ENCODE data around the gene ACOXL.

Gene ACOXL

GRCh38 chr2:110877031-110877827, 144.9 kb downstream of the ACOXL start:
- DNase-seq: no peak

- no peak for DNase-seq
Measured at GRCh38 chr2:110878150-110878549, 145.8 kb downstream of the ACOXL start.

- no peak for DNase-seq
Measured at GRCh38 chr2:110881908-110882307, 149.5 kb downstream of the ACOXL start.

- DNase-seq: no peak
Measured at GRCh38 chr2:110883406-110883805, 151.0 kb downstream of the ACOXL start.

- DNase-seq: no peak
Measured at GRCh38 chr2:110885256-110885655, 152.9 kb downstream of the ACOXL start.

GRCh38 chr2:110886826-110887573, 154.6 kb downstream of the ACOXL start:
- DNase-seq: no peak

- no peak for DNase-seq
Measured at GRCh38 chr2:110888411-110888810, 156.0 kb downstream of the ACOXL start.

GRCh38 chr2:110891626-110892025, 159.3 kb downstream of the ACOXL start:
- no peak for DNase-seq

- DNase-seq: no peak
Measured at GRCh38 chr2:110896226-110896625, 163.9 kb downstream of the ACOXL start.

GRCh38 chr2:110897966-110898365, 165.6 kb downstream of the ACOXL start:
- no peak for DNase-seq

GRCh38 chr2:110900191-110900590, 167.8 kb downstream of the ACOXL start:
- DNase-seq: no peak

- DNase-seq: no peak
Measured at GRCh38 chr2:110903548-110903947, 171.2 kb downstream of the ACOXL start.

- no peak for DNase-seq
Measured at GRCh38 chr2:110904116-110904778, 171.9 kb downstream of the ACOXL start.

GRCh38 chr2:110904779-110905148, 172.4 kb downstream of the ACOXL start:
- no peak for DNase-seq

- DNase-seq: no peak
Measured at GRCh38 chr2:110905217-110905616, 172.8 kb downstream of the ACOXL start.

- DNase-seq: no peak
Measured at GRCh38 chr2:110906613-110907298, 174.4 kb downstream of the ACOXL start.

- no peak for DNase-seq
Measured at GRCh38 chr2:110909501-110909900, 177.1 kb downstream of the ACOXL start.

- DNase-seq: no peak
Measured at GRCh38 chr2:110910423-110910822, 178.1 kb downstream of the ACOXL start.

- DNase-seq: no peak
Measured at GRCh38 chr2:110919738-110920137, 187.4 kb downstream of the ACOXL start.

GRCh38 chr2:110925479-110925878, 193.1 kb downstream of the ACOXL start:
- DNase-seq: no peak

- DNase-seq: no peak
Measured at GRCh38 chr2:110927526-110927925, 195.2 kb downstream of the ACOXL start.

GRCh38 chr2:110929528-110929927, 197.2 kb downstream of the ACOXL start:
- DNase-seq: no peak

GRCh38 chr2:110931648-110932047, 199.3 kb downstream of the ACOXL start:
- DNase-seq: no peak
